Measurements from ENCODE around the gene SMOC2.

DNA sequence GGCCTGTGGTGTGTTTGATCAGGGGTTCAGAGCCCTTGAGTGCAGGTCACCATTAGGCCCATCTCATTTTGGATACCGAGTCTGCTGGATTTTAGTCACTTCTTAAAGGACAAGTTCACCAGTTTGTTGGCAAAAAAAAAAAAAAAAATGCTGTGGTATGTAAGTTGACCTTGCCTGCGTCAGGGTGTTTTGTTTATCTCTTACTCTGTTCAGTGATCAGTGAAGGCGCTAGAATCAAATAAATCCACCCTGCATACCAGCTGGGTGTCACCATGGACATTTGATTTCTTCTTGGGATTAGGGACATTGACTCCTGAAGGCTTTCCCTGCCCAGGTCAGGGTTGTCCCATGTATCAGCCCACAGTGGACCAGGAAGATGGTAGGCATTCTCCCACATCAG lies 6.7 kb downstream of the SMOC2 start:
- TF ChIP-seq CTCF (IDR thresholded peaks at IDR 0.05) (no peak), POLR2A (IDR thresholded peaks at IDR 0.05) (no peak)
